Measurements from ENCODE around the gene PRRC2B. TPM values are rescaled to one million over a fixed set of nuclear protein-coding genes. Genes with fewer than 3 reads are reported as not detected.

The PRRC2B gene
- total and polyA plus RNA-seq, 3 donors from 2014 or later, result 111 to 213 (median 175) TPM

DNA sequence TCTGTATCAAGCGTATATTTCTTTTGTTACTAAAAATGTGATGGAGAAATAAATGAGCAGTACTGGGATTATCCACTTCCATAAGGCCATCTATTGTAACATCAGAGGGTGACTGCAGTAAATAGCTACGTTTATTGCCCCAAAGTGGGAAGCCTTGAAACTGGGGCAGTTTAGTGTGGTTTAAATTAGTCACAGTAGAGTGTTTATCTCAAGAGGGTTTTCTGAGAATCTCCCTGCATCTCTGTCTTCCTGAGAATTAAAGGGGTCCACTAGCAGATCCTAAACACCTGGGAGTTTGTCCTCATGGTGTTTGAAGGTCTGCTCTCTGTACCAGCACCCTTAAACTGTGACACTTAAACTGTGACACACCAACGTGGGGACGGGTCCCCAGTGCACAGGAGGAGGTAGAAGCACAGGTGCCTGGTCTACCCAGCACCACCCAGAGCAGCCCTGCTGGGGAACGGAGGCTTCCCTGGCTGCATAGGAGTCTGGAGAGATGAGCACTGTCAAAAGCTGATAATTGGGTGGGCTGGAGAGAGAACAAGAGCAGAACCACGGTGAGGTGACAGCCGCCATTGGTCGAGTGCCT is 25.2 kb downstream of the PRRC2B start:
- Histone ChIP-seq H3K27me3 (no peaks in the 10 kb centered on the region), H3K4me3 (no peak overlapping the region), H3K36me3 (ENCODE audit: low read depth, missing control alignments) (no peaks in the 10 kb centered on the region), H3K27ac (peak overlapping the region in 1 of 2 donors; percentile 27), H3K4me1 (peaks cover 81% of the 10 kb centered on the region), H3K9me3 (no peaks in the 10 kb centered on the region)
- intact Hi-C loops (cut with DNase I; ENCODE audit: low total_unique reads), result no loop called here
- 55 to 72% methylated on average over 8 of the region's 8 CpGs for WGBS, 2 donors
- TF ChIP-seq POLR2A (IDR thresholded peaks at IDR 0.05), result no peak
- no peak for TF ChIP-seq CTCF (IDR thresholded peaks at IDR 0.05)
- DNase-seq, result no peak

GRCh38 chr9:131419716-131420115 is 25.8 kb downstream of the PRRC2B start:
- peaks cover 82% of the 10 kb centered on the region for H3K4me1 ChIP-seq
- intact Hi-C loops (cut with DNase I; ENCODE audit: low total_unique reads), result no loop called here
- H3K9me3 ChIP-seq, result no peaks in the 10 kb centered on the region
- 69 to 71% methylated on average over 7 to 12 of the region's 12 CpGs for WGBS, 2 donors
- H3K36me3 ChIP-seq (ENCODE audit: low read depth, missing control alignments), result no peaks in the 10 kb centered on the region
- H3K27me3 ChIP-seq, result no peaks in the 10 kb centered on the region
- no peak overlapping the region for H3K4me3 ChIP-seq
- H3K27ac ChIP-seq, result peak overlapping the region in 1 of 2 donors; percentile 27
- TF ChIP-seq POLR2A (IDR thresholded peaks at IDR 0.05), result no peak
- no peak for DNase-seq

GRCh38 chr9:131420980-131421624 is 27.2 kb downstream of the PRRC2B start:
- TF ChIP-seq CTCF (IDR thresholded peaks at IDR 0.05) (no peak), POLR2A (IDR thresholded peaks at IDR 0.05) (no peak)
- no peaks in the 10 kb centered on the region for H3K27me3 ChIP-seq
- intact Hi-C loops (cut with DNase I; ENCODE audit: low total_unique reads), result no loop called here
- 32 to 44% methylated on average over 13 of the region's 13 CpGs for WGBS, 2 donors
- no peak for DNase-seq
- H3K27ac ChIP-seq, result peak overlapping the region in 1 of 2 donors; percentile 36
- H3K36me3 ChIP-seq (ENCODE audit: low read depth, missing control alignments), result no peaks in the 10 kb centered on the region
- no peaks in the 10 kb centered on the region for H3K9me3 ChIP-seq
- H3K4me3 ChIP-seq, result no peak overlapping the region
- peaks cover 70% of the 10 kb centered on the region for H3K4me1 ChIP-seq

DNA sequence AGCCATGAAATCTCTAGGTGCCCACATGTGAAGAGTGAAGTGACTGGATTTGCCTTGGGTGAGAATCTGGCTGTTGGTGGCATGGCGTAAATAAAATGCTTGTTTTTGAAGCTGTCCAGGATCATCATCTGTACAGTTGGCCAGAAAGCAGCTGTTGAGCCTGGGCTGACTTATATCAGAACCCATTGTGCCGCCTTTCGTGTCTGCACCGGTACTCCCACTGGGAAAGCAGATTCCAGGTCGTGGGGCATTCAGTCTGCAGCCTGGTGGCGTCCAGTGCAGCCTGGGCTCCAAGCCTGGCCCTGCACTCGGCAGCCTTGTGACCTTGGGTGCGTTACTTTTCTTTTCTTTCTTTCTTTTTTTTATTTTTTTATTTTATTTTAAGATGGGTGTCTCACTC is 27.8 kb downstream of the PRRC2B start:
- peak; percentile 67 for DNase-seq
- TF ChIP-seq CTCF (IDR thresholded peaks at IDR 0.05) (no peak), POLR2A (IDR thresholded peaks at IDR 0.05) (no peak)
- Histone ChIP-seq H3K4me3 (no peak overlapping the region), H3K4me1 (peaks cover 70% of the 10 kb centered on the region), H3K27ac (peak overlapping the region; percentile 36), H3K27me3 (no peaks in the 10 kb centered on the region), H3K36me3 (ENCODE audit: low read depth, missing control alignments) (no peaks in the 10 kb centered on the region), H3K9me3 (no peaks in the 10 kb centered on the region)
- WGBS, 2 donors, result 36 to 60% methylated on average over 8 of the region's 8 CpGs
- intact Hi-C loops (cut with DNase I; ENCODE audit: low total_unique reads), result no loop called here

- Histone ChIP-seq H3K27ac (peak overlapping the region; percentile 36), H3K27me3 (no peaks in the 10 kb centered on the region), H3K36me3 (ENCODE audit: low read depth, missing control alignments) (no peaks in the 10 kb centered on the region), H3K4me1 (peaks cover 64% of the 10 kb centered on the region), H3K4me3 (no peak overlapping the region), H3K9me3 (no peaks in the 10 kb centered on the region)
- TF ChIP-seq CTCF (IDR thresholded peaks at IDR 0.05), result peak in 1 of 3 experiments; percentile 20
- TF ChIP-seq POLR2A (IDR thresholded peaks at IDR 0.05), result no peak
- peak; percentile 75 for DNase-seq
- 38 to 44% methylated on average over 11 to 12 of the region's 12 CpGs for WGBS, 2 donors
- intact Hi-C loops (cut with DNase I; ENCODE audit: low total_unique reads), result no loop called here
Observed at GRCh38 chr9:131422241-131422792, 28.4 kb downstream of the PRRC2B start.

Measured in testis (tissue), 3 donors.